ENCODE measurements around the gene CADPS. TPM values are rescaled to one million over a fixed set of nuclear protein-coding genes. Genes with fewer than 3 reads are reported as not detected.

CADPS gene
- total and polyA plus RNA-seq, 9 of the 15 experiments (the other 6 are each of a cell fraction or from before 2014, with no cell fraction given) = not detected

DNA sequence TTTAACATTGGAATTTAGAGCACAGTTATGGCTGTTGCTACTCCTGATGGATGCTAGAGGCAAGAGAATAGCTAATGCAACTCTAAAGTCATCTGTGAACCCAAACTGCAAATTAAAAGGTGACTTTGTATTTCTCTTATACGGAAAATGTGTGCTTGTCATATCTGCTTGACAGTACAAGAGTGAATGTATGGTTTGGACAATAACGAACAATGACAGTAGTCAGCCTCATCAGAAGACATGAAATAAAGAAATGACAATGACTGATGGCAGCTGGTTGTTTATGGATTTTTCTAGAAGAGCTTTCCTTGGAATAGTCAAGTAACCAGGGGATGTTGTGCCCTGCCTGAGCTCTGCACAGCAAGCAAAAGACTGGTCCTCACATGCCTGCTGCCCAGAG lies 333.0 kb downstream of the CADPS start:
- ChIA-PET POLR2A (no interaction called here), CTCF (ENCODE audit: low intra/inter-chr PET ratio) (no interaction called here)
- FAIRE-seq (no peak), ATAC-seq (no peak), DNase-seq (ENCODE audit: extremely low read depth in 1 of 4, low spot score in 3 of 4) (no peak)
- no peak for TF ChIP-seq BCLAF1 (IDR thresholded peaks at IDR 0.05; ENCODE audit: borderline replicate concordance in 1 of 2, control insufficient read depth in 1 of 2, low read depth in 2 of 2, low read length in 1 of 2)
- TF ChIP-seq CREB3L1 (IDR thresholded peaks at IDR 0.05; ENCODE audit: borderline replicate concordance, low read depth) = no peak
- TF ChIP-seq, protein P1, sequence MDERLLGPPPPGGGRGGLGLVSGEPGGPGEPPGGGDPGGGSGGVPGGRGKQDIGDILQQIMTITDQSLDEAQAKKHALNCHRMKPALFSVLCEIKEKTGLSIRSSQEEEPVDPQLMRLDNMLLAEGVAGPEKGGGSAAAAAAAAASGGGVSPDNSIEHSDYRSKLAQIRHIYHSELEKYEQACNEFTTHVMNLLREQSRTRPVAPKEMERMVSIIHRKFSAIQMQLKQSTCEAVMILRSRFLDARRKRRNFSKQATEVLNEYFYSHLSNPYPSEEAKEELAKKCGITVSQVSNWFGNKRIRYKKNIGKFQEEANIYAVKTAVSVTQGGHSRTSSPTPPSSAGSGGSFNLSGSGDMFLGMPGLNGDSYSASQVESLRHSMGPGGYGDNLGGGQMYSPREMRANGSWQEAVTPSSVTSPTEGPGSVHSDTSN (CRISPR knock-in tag; IDR thresholded peaks at IDR 0.05; ENCODE audit: low read depth) = no peak
- TF ChIP-seq, protein P1 (tag; conservative IDR thresholded peaks at IDR 0.05; ENCODE audit: low read depth) = no peak
- TF ChIP-seq SAFB2 (IDR thresholded peaks at IDR 0.05; ENCODE audit: borderline replicate concordance, low read depth, low read length, severe bottlenecking) = no peak
- TF ChIP-seq SRSF7 (optimal IDR thresholded peaks at IDR 0.05; ENCODE audit: low read depth, low read length) = no peak
- no peak for TF ChIP-seq TBL1XR1 (IDR thresholded peaks at IDR 0.05; ENCODE audit: low read length in 2 of 2)
- TF ChIP-seq PCBP1 (IDR thresholded peaks at IDR 0.05; ENCODE audit: low read depth, low read length, poor library complexity, severe bottlenecking) = no peak
- TF ChIP-seq ESRRB (CRISPR knock-in tag; IDR thresholded peaks at IDR 0.05; ENCODE audit: borderline replicate concordance) = no peak
- no peak for TF ChIP-seq PYGO2 (tag; IDR thresholded peaks at IDR 0.05)
- TF ChIP-seq MTF1 (CRISPR knock-in tag; IDR thresholded peaks at IDR 0.05; ENCODE audit: borderline replicate concordance) = no peak
- no peaks in the 10 kb centered on the region for H3K36me3 ChIP-seq (ENCODE audit: control insufficient read depth, insufficient read depth, low read length)
- in situ Hi-C loops (cut with MboI) (no loop called here), intact Hi-C loops (cut with micrococcal nuclease) (no loop called here)
- H3K9me1 ChIP-seq (ENCODE audit: control insufficient read depth, insufficient read depth, low read length) = no peaks in the 10 kb centered on the region
- no peak overlapping the region for H3K4me2 ChIP-seq (ENCODE audit: insufficient read depth, low read length)
- H3K9ac ChIP-seq (ENCODE audit: insufficient read depth in 1 of 2, low read depth in 2 of 2, low read length in 2 of 2) = no peak overlapping the region
- no TSS peak for BruUV-seq (replicated peaks)
- WGBS (ENCODE audit: insufficient coverage, low coverage, missing lambda C conversion rate) = 0% methylated on average over 2 of the region's 2 CpGs
- H4K20me1 ChIP-seq (replicated peaks; ENCODE audit: control insufficient read depth, insufficient read depth, low read length) = no peaks in the 10 kb centered on the region
- H3K4me3 ChIP-seq = no peak overlapping the region
- no peaks in the 10 kb centered on the region for H3K79me2 ChIP-seq (ENCODE audit: control insufficient read depth, insufficient read depth, low read length)
- H3K9me3 ChIP-seq (replicated peaks; ENCODE audit: control insufficient read depth, insufficient read depth, low read depth, low read length) = no peaks in the 10 kb centered on the region
- H3K27ac ChIP-seq (ENCODE audit: extremely low read depth, low read depth, low read length) = no peak overlapping the region
- no peaks in the 10 kb centered on the region for H3K4me1 ChIP-seq (replicated peaks in 1 of 2; ENCODE audit: control insufficient read depth in 2 of 2, insufficient read depth in 2 of 2, low read length in 2 of 2)
- H3K27me3 ChIP-seq (ENCODE audit: control insufficient read depth in 2 of 2, insufficient read depth in 2 of 2, low read length in 2 of 2) = no peaks in the 10 kb centered on the region; a peak in 1 of 5 replicates
- no peak overlapping the region for H2AFZ ChIP-seq (ENCODE audit: low read depth, low read length)

All from K562 (cell line).